Heart right ventricle (tissue), 16 donors: Measurements from ENCODE around the gene ADARB2. TPM values are rescaled to one million over a fixed set of nuclear protein-coding genes. Genes with fewer than 3 reads are reported as not detected.

ENCODE experiments used
- ATAC-seq, 8 donors: fragments of 200-7000 bp; cut with Tn5 transposase; one replicate each; pipeline ENCODE4 v1.9.1; 2020; ENCODE audit warnings: mild to moderate bottlenecking in 8 of 8, moderate library complexity in 8 of 8, moderate number of reproducible peaks in 1 of 8
- DNase-seq, 2 donors: peaks; one replicate each; pipeline ENCODE4 v3.0.0-alpha.2; 2020
- H3K27ac ChIP-seq, 10 donors: fragments of 200-600 bp; sonication (generic) in 2 of 10; one replicate each; pipeline versions ENCODE4 v1.5.0 to v1.8.0; 2020 to 2022; ENCODE audit warnings: mild to moderate bottlenecking in 3 of 10
- H3K27me3 ChIP-seq, 7 donors: fragments of 200-600 bp; one replicate each; pipeline ENCODE4 v1.8.0; 2021 to 2022; ENCODE audit warnings: mild to moderate bottlenecking in 2 of 7
- H3K36me3 ChIP-seq, 9 donors: fragments of 200-600 bp; sonication (generic) in 1 of 9; one replicate each; pipeline versions ENCODE4 v1.5.0 to v1.8.0; 2020 to 2022; ENCODE audit warnings: mild to moderate bottlenecking in 2 of 9
- H3K4me1 ChIP-seq, 9 donors: fragments of 200-600 bp; sonication (generic) in 1 of 9; one replicate each; pipeline versions ENCODE4 v1.5.0 to v1.8.0; 2020 to 2022; ENCODE audit warnings: mild to moderate bottlenecking in 4 of 9
- H3K4me3 ChIP-seq, 10 donors: fragments of 200-600 bp; sonication (generic) in 2 of 10; one replicate each; pipeline versions ENCODE4 v1.5.0 to v1.8.0; 2020 to 2022; ENCODE audit warnings: mild to moderate bottlenecking in 7 of 10, moderate library complexity in 2 of 10
- H3K9me3 ChIP-seq, 11 donors: fragments of 200-600 bp in 10 of 11; sonication (generic) in 2 of 11; one replicate each; pipeline versions ENCODE4 v1.5.0 to v1.8.0; 2013 to 2022; ENCODE audit warnings: mild to moderate bottlenecking in 2 of 11, control low read depth in 1 of 11, moderate library complexity in 1 of 11
- CTCF ChIP-seq, 9 donors: fragments of 200-600 bp; sonication (generic) in 2 of 9; IDR thresholded peaks; one replicate each; pipeline versions ENCODE4 v1.5.0 to v1.8.0; 2021 to 2022; ENCODE audit warnings: antibody characterized with exemption in 9 of 9, mild to moderate bottlenecking in 5 of 9, moderate library complexity in 1 of 9
- WGBS, 2 donors: extraction: QIAGEN DNeasy Blood & Tissue Kit; methylation state at CpG; one replicate each; pipeline ENCODE4 v1.1.7; 2013; ENCODE audit warnings: inconsistent platforms in 1 of 2; 5-methylcytosine and 5-hydroxymethylcytosine counted together
- intact Hi-C, 10 donors: fragments of 100-400 bp; cut with DNase I; formaldehyde crosslinking; loops; one replicate each; pipeline versions ENCODE4 v1.11.1 to v1.14.2; 2022
- polyA plus RNA-seq, 2 donors: library from polyadenylated mRNA; stranded (reverse); fragments of 200-250 nt; gene quantifications; one replicate each; pipeline ENCODE4 v1.2.3, GENCODE V29; 2013
- total RNA-seq, 10 donors: library from RNA; stranded (reverse); fragmentation: NEBNext Ultra II Directional in 3 of 10; extraction: Animal tissue kit (Norgen Biotek cat#: 25700) in 3 of 10; gene quantifications; one replicate each; pipeline versions ENCODE4 v1.2.1 to v1.2.4, GENCODE V29; 2021 to 2023
- donor health status: Arrhythmogenic right ventricular cardiomyopathy.
- donor health status: ischemic (EF 13 %, LVEDD 7.1; RV severe dilation, severe dysfunction).
- donor health status: healthy with polysubstance abuse.
- donor health status: DM: no; HTN: yes; CAD: no.
- donor health status: DM: no; HTN: no; CAD: no.
- donor health status: ischemic (EF 25% LVEDD 6.9; RV normal size, moderate dysfunction).
- donor health status: ischemic (EF 25% LVEDD 5.7; RV mildly dilated, moderate dysfunction).
- donor health status: healthy.
- donor health status: DM: yes; HTN: yes; CAD: no.
- donor health status: Ischemic cardiomyopathy.
- donor health status: ischemic (EF 35%, LVEDD 5.7; RV mildly dilated, moderate dysfunction).
- donor health status: nonischemic (EF 11% LVEDD 7.7; RV severe dilation, severe dysfunction).
- donor health status: DM: yes; HTN: yes; CAD: no.
- donor health status: PGD.
- donor health status: ischemic (EF 29% LVEDD 5.4; RV normal size, mild dysfunction).
- donor health status: nonischemic (EF 23%, LVEDD 6.1; RV moderate dilation, normal function).

ADARB2 gene
- total and polyA plus RNA-seq, 12 donors: 0.08 to 0.47 (median 0.17) TPM; not detected in 2

DNA sequence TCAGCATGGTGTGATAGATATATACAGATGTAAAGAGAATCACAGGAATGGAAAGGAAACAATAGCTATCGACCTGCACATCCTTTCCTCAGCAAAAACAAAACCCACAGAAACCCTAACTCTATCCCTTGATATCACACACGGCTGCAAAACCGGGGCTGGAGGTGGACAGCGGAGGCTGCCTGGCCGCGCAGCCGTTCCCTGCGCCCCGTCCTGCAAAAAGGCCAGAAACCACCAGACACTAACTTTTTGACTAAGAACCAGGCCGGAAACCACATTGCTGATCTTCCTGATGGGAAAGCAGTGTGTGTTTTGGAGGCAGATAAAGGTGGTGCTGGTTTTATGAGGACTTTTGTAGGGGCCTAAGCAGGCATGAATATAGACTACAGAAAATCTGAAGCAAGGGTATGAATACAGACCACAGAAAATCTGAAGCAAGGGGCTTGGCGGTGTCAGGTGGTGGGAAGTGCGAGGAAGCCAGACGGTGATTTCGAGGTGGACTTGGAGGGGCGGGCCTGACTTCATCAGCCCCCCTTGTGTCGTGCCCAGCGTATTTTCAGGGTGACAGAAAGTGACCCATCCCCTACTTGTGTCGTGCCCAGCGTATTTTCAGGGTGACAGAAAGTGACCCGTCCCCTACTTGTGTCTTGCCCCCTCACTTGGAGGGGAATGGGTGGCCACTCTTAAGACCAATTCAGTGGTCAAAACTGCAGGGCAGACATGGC is 557.8 kb downstream of the ADARB2 start:
- intact Hi-C loops: no loop called here
- Histone ChIP-seq H3K27me3 (peaks cover 0 to 28% (median 19%) of the 10 kb centered on the region in 7 donors), H3K4me3 (no peak overlapping the region), H3K4me1 (no peaks in the 10 kb centered on the region), H3K27ac (no peak overlapping the region), H3K36me3 (no peaks in the 10 kb centered on the region), H3K9me3 (no peaks in the 10 kb centered on the region)
- TF ChIP-seq CTCF (IDR thresholded peaks at IDR 0.05): no peak
- no peak for ATAC-seq
- no peak for DNase-seq
- 81 to 90% methylated on average over 20 of the region's 20 CpGs for WGBS, 2 donors

GRCh38 chr10:1178506-1178905 is 558.8 kb downstream of the ADARB2 start:
- H3K4me1 ChIP-seq: no peaks in the 10 kb centered on the region
- H3K27ac ChIP-seq: no peak overlapping the region
- TF ChIP-seq CTCF (IDR thresholded peaks at IDR 0.05): no peak
- peaks cover 0 to 32% (median 14%) of the 10 kb centered on the region in 7 donors for H3K27me3 ChIP-seq
- no peaks in the 10 kb centered on the region for H3K36me3 ChIP-seq
- WGBS, 2 donors: 84 to 85% methylated on average over 16 of the region's 16 CpGs
- intact Hi-C loops: no loop called here
- DNase-seq (no peak), ATAC-seq (no peak)
- H3K4me3 ChIP-seq: no peak overlapping the region
- H3K9me3 ChIP-seq: no peaks in the 10 kb centered on the region

GRCh38 chr10:1177936-1178335 is 559.4 kb downstream of the ADARB2 start:
- H3K4me1 ChIP-seq: no peaks in the 10 kb centered on the region
- H3K9me3 ChIP-seq: no peaks in the 10 kb centered on the region
- no peak overlapping the region for H3K4me3 ChIP-seq
- no peaks in the 10 kb centered on the region for H3K36me3 ChIP-seq
- ATAC-seq: no peak
- WGBS, 2 donors: 86 to 88% methylated on average over 8 to 9 of the region's 9 CpGs
- no peak for DNase-seq
- no peak overlapping the region for H3K27ac ChIP-seq
- H3K27me3 ChIP-seq: peaks cover 0 to 27% (median 9%) of the 10 kb centered on the region in 7 donors
- TF ChIP-seq CTCF (IDR thresholded peaks at IDR 0.05): no peak
- intact Hi-C loops: no loop called here

- DNase-seq: no peak
- no peak overlapping the region for H3K4me3 ChIP-seq
- H3K36me3 ChIP-seq: no peaks in the 10 kb centered on the region
- WGBS, 2 donors: 90% methylated on average over 23 of the region's 23 CpGs
- no peaks in the 10 kb centered on the region for H3K9me3 ChIP-seq
- ATAC-seq: no peak
- no peak for TF ChIP-seq CTCF (IDR thresholded peaks at IDR 0.05)
- intact Hi-C loops: no loop called here
- peaks cover 0 to 19% (median 6%) of the 10 kb centered on the region in 7 donors for H3K27me3 ChIP-seq
- H3K4me1 ChIP-seq: no peaks in the 10 kb centered on the region
- H3K27ac ChIP-seq: no peak overlapping the region
These were observed 561.3 kb downstream of the ADARB2 start for GRCh38 chr10:1175956-1176565.
